Camera-type eye (tissue), 1 donor: Measurements from ENCODE around the gene PSME3. TPM values are rescaled to one million over a fixed set of nuclear protein-coding genes. Genes with fewer than 3 reads are reported as not detected.

Source experiments
- total RNA-seq: library from RNA; depleted of rRNA; stranded (reverse); fragments of >200 nt; gene quantifications from one replicate; pipeline ENCODE4 v1.2.3, GENCODE V29; 2014

PSME3 gene, protein sequence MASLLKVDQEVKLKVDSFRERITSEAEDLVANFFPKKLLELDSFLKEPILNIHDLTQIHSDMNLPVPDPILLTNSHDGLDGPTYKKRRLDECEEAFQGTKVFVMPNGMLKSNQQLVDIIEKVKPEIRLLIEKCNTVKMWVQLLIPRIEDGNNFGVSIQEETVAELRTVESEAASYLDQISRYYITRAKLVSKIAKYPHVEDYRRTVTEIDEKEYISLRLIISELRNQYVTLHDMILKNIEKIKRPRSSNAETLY
- total RNA-seq, result 49.4 TPM

DNA sequence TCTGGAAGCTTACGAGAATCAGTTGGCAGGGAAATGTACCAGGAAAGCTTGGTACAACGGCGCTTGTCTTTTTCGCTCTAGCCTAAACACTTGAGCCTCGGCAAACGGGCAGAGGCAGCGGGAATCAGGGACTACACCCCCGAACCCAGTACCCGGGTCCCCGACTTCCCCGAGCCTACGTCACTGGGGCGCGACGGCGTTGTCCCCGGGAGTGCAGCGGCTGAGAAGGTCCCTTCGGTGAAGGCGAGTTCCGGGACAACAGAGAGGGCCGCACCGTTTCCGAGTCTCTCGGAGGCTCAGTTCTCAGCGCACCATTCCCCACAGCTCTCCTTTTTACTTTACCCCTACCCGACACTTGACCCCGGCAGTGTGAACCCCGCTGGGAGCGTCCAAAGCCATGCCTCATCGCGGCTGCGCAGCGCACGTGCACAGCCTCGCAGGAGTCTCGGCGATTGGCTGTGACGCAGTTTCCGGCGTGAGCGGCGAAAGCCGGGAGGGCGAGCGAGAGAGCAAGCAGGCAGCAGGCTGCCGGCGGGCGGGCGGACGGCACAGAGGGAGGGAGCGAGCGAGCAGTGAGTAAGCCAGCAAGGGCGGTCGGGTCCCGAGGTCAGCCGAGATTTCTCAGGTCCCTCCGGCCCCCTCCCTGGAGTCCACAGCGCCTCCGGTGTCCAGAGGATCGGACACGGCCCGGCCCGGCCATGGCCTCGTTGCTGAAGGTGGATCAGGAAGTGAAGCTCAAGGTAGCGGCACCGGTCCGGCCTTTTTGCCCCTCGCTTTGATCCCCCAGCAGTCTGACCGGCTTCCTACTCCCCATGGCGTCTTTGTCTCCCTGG, at the start of gene PSME3:
TSS of gene PSME3 (plus strand) at position 464 of the 833 bp plus-strand sequence. CDS start at position 699, 235 bp downstream.

DNA sequence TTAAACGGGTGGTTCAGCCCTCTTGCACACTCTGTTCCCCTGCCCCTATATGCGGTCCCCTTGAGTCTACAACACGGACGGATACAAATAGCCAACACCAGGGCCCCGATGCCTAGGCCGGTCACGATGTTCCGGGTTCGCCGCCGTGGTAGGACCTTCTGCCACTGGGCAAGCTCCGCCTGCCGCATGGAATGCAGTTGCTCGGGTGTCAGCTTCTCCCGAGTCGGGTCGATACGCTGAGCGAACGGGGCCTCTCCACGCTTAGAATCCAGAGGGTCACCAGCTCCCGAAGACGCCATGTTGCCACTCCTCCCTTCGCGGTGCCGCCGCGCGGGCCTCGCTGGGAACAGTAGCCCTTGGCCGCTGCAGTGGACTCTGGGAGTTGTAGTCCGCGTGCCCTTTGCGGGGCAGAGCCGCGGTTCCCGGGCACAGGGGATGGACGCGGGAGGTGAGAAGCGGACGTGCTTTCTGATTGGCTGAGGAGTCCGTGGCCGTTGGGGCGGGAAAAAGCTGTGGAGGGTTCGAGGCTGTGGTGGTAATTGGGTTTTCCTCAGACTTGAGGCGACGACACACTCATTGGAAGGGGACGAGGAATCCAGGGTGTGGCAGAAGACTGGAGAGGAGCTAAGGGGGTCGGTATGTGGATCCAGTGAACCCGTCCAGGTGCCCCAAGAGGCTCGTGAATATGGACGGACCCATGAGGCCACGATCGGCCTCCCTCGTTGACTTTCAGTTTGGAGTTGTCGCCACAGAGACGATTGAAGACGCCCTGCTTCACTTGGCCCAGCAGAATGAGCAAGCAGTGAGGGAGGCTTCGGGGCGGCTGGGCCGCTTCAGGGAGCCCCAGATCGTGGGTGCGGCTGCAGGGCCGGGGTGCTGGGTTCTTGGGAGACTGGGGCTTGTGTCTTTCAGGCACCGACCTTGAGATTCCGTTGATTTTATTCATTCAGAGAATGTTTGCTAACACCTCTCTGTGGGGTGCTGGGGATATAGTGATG, 34.5 kb upstream of the PSME3 start, which contains the start of the genes CNTD1 and COA3:
TSS of gene CNTD1 (plus strand) at position 479 of the 998 bp plus-strand sequence. CDS start at position 686, 207 bp downstream.
TSS of gene COA3 (minus strand) at position 322 of the 998 bp plus-strand sequence. CDS start at position 299, 23 bp downstream.

DNA sequence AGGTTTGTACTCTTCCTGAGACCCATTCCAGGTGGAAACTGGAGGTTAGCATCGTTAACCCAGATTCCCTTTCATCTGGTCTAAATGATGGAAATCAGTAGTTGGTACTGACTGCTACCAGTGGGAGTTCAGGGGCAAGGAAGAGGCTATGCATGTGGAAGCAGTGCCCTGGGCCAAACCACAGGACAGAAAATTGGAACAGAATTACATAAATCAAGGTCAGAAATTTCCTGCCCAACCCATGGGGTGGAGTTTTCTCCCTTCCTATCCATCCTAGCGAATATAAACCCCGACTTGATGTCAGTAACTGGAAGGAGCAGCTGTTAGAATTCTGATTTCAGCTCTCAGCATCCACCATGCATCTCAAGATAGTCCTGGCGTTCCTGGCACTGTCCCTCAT, 11.1 kb downstream of the PSME3 start, which contains the start of gene AOC2:
TSS of gene AOC2 (plus strand) at position 310 of the 400 bp plus-strand sequence. CDS start at position 357, 47 bp downstream.

DNA sequence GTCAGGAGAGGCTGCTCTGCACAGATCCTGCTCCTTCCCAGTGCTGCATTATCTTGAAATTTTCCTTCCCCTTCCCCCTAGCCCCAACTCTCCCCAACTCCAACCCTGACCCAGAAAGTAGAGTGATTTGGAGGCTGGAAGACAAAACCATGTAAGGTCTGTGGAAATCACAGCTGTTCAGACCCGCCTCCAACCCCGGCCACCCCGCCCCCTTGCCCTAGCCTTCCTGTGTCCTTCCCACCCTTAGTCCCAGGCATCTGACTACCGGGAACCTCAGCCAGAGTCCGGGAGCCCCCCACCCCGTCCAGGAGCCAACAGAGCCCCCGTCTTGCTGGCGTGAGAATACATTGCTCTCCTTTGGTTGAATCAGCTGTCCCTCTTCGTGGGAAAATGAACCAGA, 17.8 kb downstream of the PSME3 start, which contains the start of gene AOC3:
TSS of gene AOC3 (plus strand) at position 246 of the 400 bp plus-strand sequence. CDS start at position 391, 145 bp downstream.

Other genes starting within 250 kb of the PSME3 start
- 92.3 TPM for gene RETREG3, start 224.0 kb upstream of the PSME3 start, total RNA-seq
- 28.0 TPM for gene TUBG1, start 223.7 kb upstream of the PSME3 start, total RNA-seq
- gene TUBG2, start 174.1 kb upstream of the PSME3 start, total RNA-seq, result 17.0 TPM
- 20.6 TPM for gene PLEKHH3, start 156.4 kb upstream of the PSME3 start, total RNA-seq
- 1.2 TPM for gene CCR10, start 151.6 kb upstream of the PSME3 start, total RNA-seq
- gene CNTNAP1, start 150.9 kb upstream of the PSME3 start, total RNA-seq, result 20.9 TPM
- 60.3 TPM for gene EZH1, start 88.4 kb upstream of the PSME3 start, total RNA-seq
- 26.2 TPM for gene RAMP2, start 72.2 kb upstream of the PSME3 start, total RNA-seq
- gene VPS25, start 59.9 kb upstream of the PSME3 start, total RNA-seq, result 48.2 TPM
- 0.33 TPM for gene WNK4, start 52.8 kb upstream of the PSME3 start, total RNA-seq
- gene COA3, start 34.7 kb upstream of the PSME3 start, total RNA-seq, result 52.7 TPM
- gene CNTD1, start 34.5 kb upstream of the PSME3 start, total RNA-seq, result not detected
- 76.0 TPM for gene BECN1, start 9.1 kb upstream of the PSME3 start, total RNA-seq
- gene AOC2, start 11.2 kb downstream of the PSME3 start, total RNA-seq, result 44.6 TPM
- 18.6 TPM for gene AOC3, start 17.8 kb downstream of the PSME3 start, total RNA-seq
- not detected for gene G6PC1, start 67.4 kb downstream of the PSME3 start, total RNA-seq
- gene AARSD1, start 131.1 kb downstream of the PSME3 start, total RNA-seq, result 22.0 TPM
- 4.0 TPM for gene PTGES3L, start 146.7 kb downstream of the PSME3 start, total RNA-seq
- 16.8 TPM for gene RUNDC1, start 147.2 kb downstream of the PSME3 start, total RNA-seq
- gene RPL27, start 165.0 kb downstream of the PSME3 start, total RNA-seq, result 706 TPM
- gene IFI35, start 173.4 kb downstream of the PSME3 start, total RNA-seq, result 9.0 TPM
- gene VAT1, start 189.0 kb downstream of the PSME3 start, total RNA-seq, result 73.2 TPM
- 8.2 TPM for gene RND2, start 191.8 kb downstream of the PSME3 start, total RNA-seq